Loucy (cell line): ENCODE data around the gene PAFAH1B1.

Experiments
- H2AFZ ChIP-seq: fragments of 200-600 bp; sonication (generic); 2 replicates; pipeline ENCODE4 v1.6.0; 2016; ENCODE audit warnings: antibody characterized with exemption, mild to moderate bottlenecking, low read length, moderate library complexity
- H3F3A ChIP-seq: fragments of 200-600 bp; 2 replicates; pipeline ENCODE4 v1.6.0; 2016; ENCODE audit warnings: antibody characterized with exemption, low read depth, mild to moderate bottlenecking
- H3K27me3 ChIP-seq: fragments of 200-600 bp; sonication (generic); 2 replicates; pipeline ENCODE4 v1.6.1; 2014; ENCODE audit warnings: low read length, mild to moderate bottlenecking; ENCODE audit not compliant: insufficient read depth, poor library complexity, severe bottlenecking
- H3K36me3 ChIP-seq: fragments of 200-600 bp; sonication (generic); 2 replicates; pipeline ENCODE4 v1.6.1; 2016; ENCODE audit warnings: low read length; ENCODE audit not compliant: insufficient read depth
- H3K4me1 ChIP-seq: fragments of 200-600 bp; sonication (generic); 2 replicates; pipeline ENCODE4 v1.5.1; 2014; ENCODE audit warnings: low read length, mild to moderate bottlenecking; ENCODE audit not compliant: insufficient read depth, poor library complexity, severe bottlenecking
- H3K4me2 ChIP-seq: fragments of 200-600 bp; sonication (generic); 2 replicates; pipeline ENCODE4 v1.6.0; 2014; ENCODE audit warnings: antibody characterized with exemption, low read length, low read depth, mild to moderate bottlenecking; ENCODE audit not compliant: poor library complexity, severe bottlenecking
- H3K4me3 ChIP-seq: fragments of 200-600 bp; sonication (generic); 2 replicates; pipeline ENCODE4 v1.5.1; 2014; ENCODE audit warnings: low read length, mild to moderate bottlenecking, mixed read lengths; ENCODE audit not compliant: poor library complexity, severe bottlenecking
- H3K79me2 ChIP-seq: fragments of 200-600 bp; sonication (generic); 2 replicates; pipeline ENCODE4 v1.6.1; 2014; ENCODE audit warnings: low read length; ENCODE audit not compliant: insufficient read depth
- H3K9ac ChIP-seq: fragments of 200-600 bp; sonication (generic); 2 replicates; pipeline ENCODE4 v1.6.0; 2014; ENCODE audit warnings: mild to moderate bottlenecking, low read depth, low read length, moderate library complexity; ENCODE audit not compliant: poor library complexity, severe bottlenecking
- H3K9me2 ChIP-seq: fragments of 200-600 bp; sonication (generic); replicated peaks from 2 replicates; pipeline ENCODE4 v1.6.1; 2016; ENCODE audit warnings: low read depth, low read length, mixed read lengths
- H3K9me3 ChIP-seq: fragments of 200-600 bp; sonication (generic); 2 replicates; pipeline ENCODE4 v1.6.1; 2014; ENCODE audit warnings: mild to moderate bottlenecking, antibody characterized with exemption, low read length, low read depth; ENCODE audit not compliant: insufficient read depth
- H4K20me1 ChIP-seq: fragments of 200-600 bp; sonication (generic); 2 replicates; pipeline ENCODE4 v1.6.0; 2014; ENCODE audit warnings: antibody characterized with exemption, low read length, mild to moderate bottlenecking; ENCODE audit not compliant: insufficient read depth, poor library complexity, severe bottlenecking
- EZH2phosphoT487 ChIP-seq: fragments of 200-600 bp; IDR thresholded peaks from 2 replicates; pipeline ENCODE4 v1.6.1; 2018; ENCODE audit warnings: antibody characterized with exemption, mild to moderate bottlenecking, moderate library complexity, borderline replicate concordance
- TF ChIP-seq, protein P1 (sequence below): fragments of 200-600 bp; sonication (generic); conservative IDR thresholded peaks from 2 replicates; pipeline ENCODE4 v1.5.1; 2014; ENCODE audit warnings: mild to moderate bottlenecking, antibody characterized with exemption, low read length

The PAFAH1B1 gene

DNA sequence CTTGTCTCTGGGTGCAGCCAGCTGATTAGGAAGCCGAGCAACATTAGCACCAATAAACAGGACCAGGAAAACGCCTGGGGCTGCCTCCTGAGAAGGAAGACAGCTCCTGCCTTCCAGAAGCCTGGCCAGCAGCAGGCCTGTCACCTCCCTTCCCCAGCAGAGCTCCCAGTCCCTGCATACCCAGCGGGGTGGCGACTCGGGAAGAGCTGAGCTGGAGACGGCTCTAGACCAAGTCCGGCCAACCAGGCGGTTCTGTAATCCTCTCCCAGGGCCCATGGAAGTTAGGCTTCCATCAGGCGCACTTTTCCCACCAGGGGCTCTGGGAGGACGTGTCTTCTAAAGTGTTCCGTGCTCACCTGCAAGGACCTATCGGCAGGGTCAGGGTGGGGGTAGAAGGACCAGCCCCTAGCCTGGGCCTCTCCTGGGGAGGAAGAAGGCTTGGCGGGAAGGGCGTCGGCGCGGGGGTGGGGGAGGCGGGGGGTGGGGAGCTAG lies 130.1 kb downstream of the PAFAH1B1 start:
- no peaks in the 10 kb centered on the region for H3K27me3 ChIP-seq
- no peak overlapping the region for H3K4me3 ChIP-seq
- H3K9me2 ChIP-seq: no peaks in the 10 kb centered on the region

DNA sequence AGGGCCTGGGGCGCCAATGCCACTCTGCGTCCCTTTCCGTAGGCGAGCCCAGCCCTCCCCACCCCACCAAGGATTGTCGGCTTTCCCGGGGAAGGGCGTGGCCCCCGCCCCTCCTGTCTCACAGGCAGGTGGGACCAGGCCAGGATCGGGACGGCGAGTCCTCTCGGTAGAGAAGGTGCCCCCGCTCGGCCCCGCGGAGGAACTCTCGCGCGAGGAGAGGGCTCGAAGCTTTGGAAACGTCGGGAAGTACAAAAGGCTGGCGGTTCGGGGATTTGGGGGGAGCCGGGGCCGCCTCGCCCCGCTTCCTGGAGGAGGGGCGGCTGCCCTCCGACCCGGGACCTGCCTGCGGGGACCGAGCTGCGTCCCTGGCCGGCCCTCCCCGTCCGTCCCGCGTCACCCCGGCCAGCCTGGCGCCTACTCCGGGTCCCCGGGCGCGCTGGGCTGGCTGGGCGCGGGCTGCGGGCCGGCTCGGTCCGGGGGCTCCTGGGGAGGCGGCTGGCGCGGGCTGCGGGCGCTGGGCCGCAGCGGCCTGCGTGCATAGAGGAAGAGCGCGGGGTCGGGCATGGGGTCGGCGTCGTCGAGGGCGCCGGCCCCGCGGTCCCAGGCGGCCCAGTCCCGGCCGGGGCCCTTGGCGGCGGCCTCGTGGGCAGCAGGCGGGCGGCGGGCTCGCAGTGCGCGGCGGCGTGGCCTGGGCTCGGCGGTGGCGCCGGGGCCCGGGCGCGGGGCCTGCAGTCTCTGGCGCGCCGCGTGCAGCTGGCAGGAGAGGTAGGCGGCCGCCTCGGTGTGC lies 130.7 kb downstream of the PAFAH1B1 start:
- no peak overlapping the region for H3K4me3 ChIP-seq

More for the DNA sequence above, 130.1 kb downstream of the PAFAH1B1 start:
- no peak overlapping the region for H3K9ac ChIP-seq
- H2AFZ ChIP-seq: no peak overlapping the region
- TF ChIP-seq, protein P1, sequence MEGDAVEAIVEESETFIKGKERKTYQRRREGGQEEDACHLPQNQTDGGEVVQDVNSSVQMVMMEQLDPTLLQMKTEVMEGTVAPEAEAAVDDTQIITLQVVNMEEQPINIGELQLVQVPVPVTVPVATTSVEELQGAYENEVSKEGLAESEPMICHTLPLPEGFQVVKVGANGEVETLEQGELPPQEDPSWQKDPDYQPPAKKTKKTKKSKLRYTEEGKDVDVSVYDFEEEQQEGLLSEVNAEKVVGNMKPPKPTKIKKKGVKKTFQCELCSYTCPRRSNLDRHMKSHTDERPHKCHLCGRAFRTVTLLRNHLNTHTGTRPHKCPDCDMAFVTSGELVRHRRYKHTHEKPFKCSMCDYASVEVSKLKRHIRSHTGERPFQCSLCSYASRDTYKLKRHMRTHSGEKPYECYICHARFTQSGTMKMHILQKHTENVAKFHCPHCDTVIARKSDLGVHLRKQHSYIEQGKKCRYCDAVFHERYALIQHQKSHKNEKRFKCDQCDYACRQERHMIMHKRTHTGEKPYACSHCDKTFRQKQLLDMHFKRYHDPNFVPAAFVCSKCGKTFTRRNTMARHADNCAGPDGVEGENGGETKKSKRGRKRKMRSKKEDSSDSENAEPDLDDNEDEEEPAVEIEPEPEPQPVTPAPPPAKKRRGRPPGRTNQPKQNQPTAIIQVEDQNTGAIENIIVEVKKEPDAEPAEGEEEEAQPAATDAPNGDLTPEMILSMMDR: no peak
- TF ChIP-seq EZH2phosphoT487: no peak
- H3K4me1 ChIP-seq: no peaks in the 10 kb centered on the region
- no peaks in the 10 kb centered on the region for H3F3A ChIP-seq
- no peaks in the 10 kb centered on the region for H4K20me1 ChIP-seq
- no peaks in the 10 kb centered on the region for H3K36me3 ChIP-seq
- no peak overlapping the region for H3K4me2 ChIP-seq
- no peaks in the 10 kb centered on the region for H3K79me2 ChIP-seq
- no peaks in the 10 kb centered on the region for H3K9me3 ChIP-seq

DNA sequence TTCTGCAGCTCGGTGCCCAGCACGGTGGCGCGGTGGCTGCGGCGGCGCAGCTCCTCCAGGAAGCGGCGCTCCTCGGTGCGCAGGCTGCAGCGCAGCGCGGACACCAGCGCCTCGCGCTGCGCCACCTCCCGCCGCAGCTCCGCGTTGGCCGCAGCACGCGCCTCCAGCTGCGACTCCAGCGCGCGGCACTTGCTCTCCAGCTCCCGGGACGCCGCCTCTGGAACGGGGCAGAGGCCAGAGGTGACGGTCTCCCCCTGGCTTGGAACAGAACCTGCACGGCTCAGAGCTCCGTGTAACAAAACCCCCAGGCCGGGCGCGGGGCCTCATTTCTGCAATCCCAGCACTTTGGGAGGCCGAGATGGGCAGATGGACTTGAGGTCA lies 131.3 kb downstream of the PAFAH1B1 start:
- Histone ChIP-seq H2AFZ (no peak overlapping the region), H3K36me3 (no peaks in the 10 kb centered on the region), H3K4me3 (no peak overlapping the region), H3K9ac (no peak overlapping the region), H3F3A (no peaks in the 10 kb centered on the region), H3K4me2 (no peak overlapping the region), H3K4me1 (no peaks in the 10 kb centered on the region), H4K20me1 (no peaks in the 10 kb centered on the region), H3K9me3 (no peaks in the 10 kb centered on the region), H3K79me2 (no peaks in the 10 kb centered on the region), H3K9me2 (no peaks in the 10 kb centered on the region), H3K27me3 (no peaks in the 10 kb centered on the region)
- TF ChIP-seq, protein P1: no peak
- TF ChIP-seq EZH2phosphoT487: no peak

More for the DNA sequence above, 130.7 kb downstream of the PAFAH1B1 start:
- Histone ChIP-seq H3K9ac (no peak overlapping the region), H4K20me1 (no peaks in the 10 kb centered on the region), H3F3A (no peaks in the 10 kb centered on the region), H3K36me3 (no peaks in the 10 kb centered on the region), H2AFZ (no peak overlapping the region), H3K9me2 (no peaks in the 10 kb centered on the region), H3K9me3 (no peaks in the 10 kb centered on the region), H3K79me2 (no peaks in the 10 kb centered on the region), H3K4me1 (no peaks in the 10 kb centered on the region), H3K4me2 (no peak overlapping the region), H3K27me3 (no peaks in the 10 kb centered on the region)
- no peak for TF ChIP-seq EZH2phosphoT487
- TF ChIP-seq, protein P1: no peak
